ENCODE measurements around the gene KCNAB2. TPM values are rescaled to one million over a fixed set of nuclear protein-coding genes. Genes with fewer than 3 reads are reported as not detected.
"Not testable (repeated sequence)": the region's sequence is repeated elsewhere in the genome, so short reads cannot be mapped to it uniquely, and the experiment has no call there.

KCNAB2 gene
- total RNA-seq, 6 experiments from 2014 or later = 4.4 to 14.8 (median 6.9) TPM

DNA sequence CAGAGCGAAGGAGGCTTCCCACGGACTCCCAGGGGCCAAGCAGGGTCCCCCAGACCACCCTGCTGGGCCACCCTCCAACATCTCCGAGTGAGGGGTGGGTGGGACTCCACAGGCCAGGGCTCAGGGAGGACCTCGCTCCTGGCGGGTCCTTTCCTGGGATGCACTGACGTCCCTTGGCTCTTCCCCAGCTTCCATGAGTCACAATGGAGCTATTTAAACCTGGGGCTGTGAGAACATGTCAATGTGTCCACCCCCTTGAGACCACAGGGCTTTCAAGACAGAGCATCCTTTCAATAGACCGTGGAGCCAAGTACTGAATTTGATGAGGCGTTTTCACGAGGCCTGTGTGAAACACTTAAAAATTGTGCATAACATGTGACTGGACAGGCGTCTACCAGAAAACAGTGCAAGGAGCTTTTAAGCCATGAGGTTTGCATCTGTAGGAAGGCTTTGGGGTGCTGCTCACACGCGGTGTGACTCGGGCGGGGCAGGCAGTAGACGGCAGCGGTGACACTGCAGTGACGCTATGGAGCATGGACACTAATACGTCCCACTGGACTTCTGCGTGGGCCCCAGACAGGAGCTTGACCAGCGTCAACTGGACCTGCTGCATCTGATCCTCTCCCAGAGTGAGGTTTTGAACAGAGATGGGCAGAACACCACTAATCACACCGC, 29.4 kb upstream of the KCNAB2 start:
- Histone ChIP-seq H3K27me3 (no peaks in the 10 kb centered on the region), H3K4me3 (no peak overlapping the region), H3K4me1 (no peaks in the 10 kb centered on the region), H3K9me3 (no peaks in the 10 kb centered on the region), H3K36me3 (no peaks in the 10 kb centered on the region), H3K27ac (no peak overlapping the region)
- 60% methylated on average over 8 of the region's 21 CpGs for WGBS (ENCODE audit: insufficient coverage, low coverage, low lambda C conversion rate, missing lambda C conversion rate)
- ATAC-seq = no peak
- TF ChIP-seq, protein P1, sequence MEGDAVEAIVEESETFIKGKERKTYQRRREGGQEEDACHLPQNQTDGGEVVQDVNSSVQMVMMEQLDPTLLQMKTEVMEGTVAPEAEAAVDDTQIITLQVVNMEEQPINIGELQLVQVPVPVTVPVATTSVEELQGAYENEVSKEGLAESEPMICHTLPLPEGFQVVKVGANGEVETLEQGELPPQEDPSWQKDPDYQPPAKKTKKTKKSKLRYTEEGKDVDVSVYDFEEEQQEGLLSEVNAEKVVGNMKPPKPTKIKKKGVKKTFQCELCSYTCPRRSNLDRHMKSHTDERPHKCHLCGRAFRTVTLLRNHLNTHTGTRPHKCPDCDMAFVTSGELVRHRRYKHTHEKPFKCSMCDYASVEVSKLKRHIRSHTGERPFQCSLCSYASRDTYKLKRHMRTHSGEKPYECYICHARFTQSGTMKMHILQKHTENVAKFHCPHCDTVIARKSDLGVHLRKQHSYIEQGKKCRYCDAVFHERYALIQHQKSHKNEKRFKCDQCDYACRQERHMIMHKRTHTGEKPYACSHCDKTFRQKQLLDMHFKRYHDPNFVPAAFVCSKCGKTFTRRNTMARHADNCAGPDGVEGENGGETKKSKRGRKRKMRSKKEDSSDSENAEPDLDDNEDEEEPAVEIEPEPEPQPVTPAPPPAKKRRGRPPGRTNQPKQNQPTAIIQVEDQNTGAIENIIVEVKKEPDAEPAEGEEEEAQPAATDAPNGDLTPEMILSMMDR (IDR thresholded peaks at IDR 0.05) = no peak
- no peak for TF ChIP-seq POLR2A (IDR thresholded peaks at IDR 0.05)
- peak in 1 of 3 donors; percentile 25 for DNase-seq
- intact Hi-C loops (cut with DNase I) = no loop called here

DNA sequence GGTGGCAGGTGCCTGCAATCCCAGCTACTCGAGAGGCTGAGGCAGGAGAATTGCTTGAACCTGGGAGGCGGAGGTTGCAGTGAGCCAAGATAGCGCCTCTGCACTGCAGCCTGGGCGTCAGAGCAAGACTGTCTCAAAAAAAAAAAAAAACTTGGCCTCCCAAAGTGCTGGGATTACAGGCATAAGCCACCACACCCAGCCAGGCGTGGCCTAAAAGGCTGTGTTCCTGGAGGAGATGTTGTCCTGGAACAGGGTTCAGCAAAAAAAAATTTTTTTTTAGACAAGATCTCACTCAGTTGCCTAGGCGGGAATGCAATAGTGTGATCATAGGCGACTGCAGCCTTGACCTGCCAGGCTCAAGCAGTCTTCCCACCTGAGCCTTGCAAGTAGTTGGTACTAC, 28.0 kb upstream of the KCNAB2 start:
- DNase-seq; H3K9me3 ChIP-seq; intact Hi-C loops (cut with DNase I); H3K27me3 ChIP-seq; ATAC-seq; H3K36me3 ChIP-seq; H3K27ac ChIP-seq; H3K4me3 ChIP-seq; H3K4me1 ChIP-seq: not testable (repeated sequence)
- 73% methylated on average over 6 of the region's 7 CpGs for WGBS (ENCODE audit: insufficient coverage, low coverage, low lambda C conversion rate, missing lambda C conversion rate)

DNA sequence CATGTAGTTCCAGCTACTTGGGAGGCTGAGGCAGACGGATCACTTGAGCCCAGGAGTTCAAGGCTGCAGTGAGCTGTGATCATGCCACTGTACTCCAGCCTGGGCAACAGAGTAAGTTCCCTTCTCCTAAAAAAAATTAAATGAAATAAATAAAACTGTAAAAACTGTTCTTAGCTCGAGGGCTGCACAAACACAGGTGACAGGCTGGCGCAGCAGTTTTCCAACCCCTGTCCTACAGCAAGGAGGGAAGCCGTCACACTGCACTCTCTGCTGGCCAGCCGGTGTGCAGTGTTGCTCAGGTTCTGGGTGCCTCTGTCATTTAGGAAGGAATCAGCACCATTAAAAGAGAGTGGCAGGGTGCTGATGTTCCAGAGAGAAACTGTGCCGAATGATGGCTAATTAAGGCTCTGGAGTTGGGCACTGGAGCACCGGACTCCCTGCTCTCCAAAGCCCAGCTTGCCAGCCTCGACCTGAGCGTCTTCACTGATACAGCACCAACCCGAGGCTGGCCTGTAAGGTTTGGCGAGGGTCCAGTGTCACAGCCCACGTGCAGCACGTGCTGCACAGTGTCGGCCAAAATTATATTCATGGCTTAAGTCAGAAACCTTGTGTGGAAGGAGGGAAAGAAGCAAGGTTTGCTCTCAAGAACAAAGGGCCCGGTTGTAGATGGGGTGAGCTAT, 26.4 kb upstream of the KCNAB2 start:
- no peak for TF ChIP-seq POLR2A (IDR thresholded peaks at IDR 0.05)
- TF ChIP-seq, protein P1 (IDR thresholded peaks at IDR 0.05) = no peak
- no peaks in the 10 kb centered on the region for H3K27me3 ChIP-seq
- H3K36me3 ChIP-seq = no peaks in the 10 kb centered on the region
- no peaks in the 10 kb centered on the region for H3K9me3 ChIP-seq
- no peak for DNase-seq
- 55% methylated on average over 9 of the region's 15 CpGs for WGBS (ENCODE audit: insufficient coverage, low coverage, low lambda C conversion rate, missing lambda C conversion rate)
- H3K27ac ChIP-seq = no peak overlapping the region
- no peak for ATAC-seq
- intact Hi-C loops (cut with DNase I) = no loop called here
- no peaks in the 10 kb centered on the region for H3K4me1 ChIP-seq
- H3K4me3 ChIP-seq = no peak overlapping the region

DNA sequence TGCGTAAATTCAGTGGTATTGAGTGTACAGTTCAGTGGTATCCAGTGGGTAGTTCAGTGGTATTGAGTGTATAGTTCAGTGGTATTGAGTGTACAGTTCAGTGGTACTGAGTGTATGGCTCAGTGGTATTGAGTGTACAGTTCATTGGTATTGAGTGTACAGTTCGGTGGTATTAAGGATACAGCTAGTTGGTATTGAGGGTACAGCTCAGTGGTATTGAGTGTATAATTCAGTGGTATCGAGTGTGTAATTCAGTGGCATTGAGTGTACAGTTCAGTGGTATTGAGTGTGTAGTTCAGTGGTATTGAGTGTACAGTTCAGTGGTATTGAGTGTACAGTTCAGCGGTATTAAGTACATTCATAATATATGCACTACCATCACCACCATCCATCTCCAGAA, 23.5 kb upstream of the KCNAB2 start:
- Histone ChIP-seq H3K27me3 (no peaks in the 10 kb centered on the region), H3K36me3 (no peaks in the 10 kb centered on the region), H3K9me3 (no peaks in the 10 kb centered on the region), H3K4me3 (no peak overlapping the region), H3K27ac (no peak overlapping the region), H3K4me1 (no peaks in the 10 kb centered on the region)
- ATAC-seq = no peak
- intact Hi-C loops (cut with DNase I) = no loop called here
- TF ChIP-seq, protein P1 (IDR thresholded peaks at IDR 0.05) = no peak
- TF ChIP-seq POLR2A (IDR thresholded peaks at IDR 0.05) = no peak
- WGBS (ENCODE audit: insufficient coverage, low coverage, low lambda C conversion rate, missing lambda C conversion rate) = 74% methylated on average over 4 of the region's 4 CpGs
- DNase-seq = no peak

DNA sequence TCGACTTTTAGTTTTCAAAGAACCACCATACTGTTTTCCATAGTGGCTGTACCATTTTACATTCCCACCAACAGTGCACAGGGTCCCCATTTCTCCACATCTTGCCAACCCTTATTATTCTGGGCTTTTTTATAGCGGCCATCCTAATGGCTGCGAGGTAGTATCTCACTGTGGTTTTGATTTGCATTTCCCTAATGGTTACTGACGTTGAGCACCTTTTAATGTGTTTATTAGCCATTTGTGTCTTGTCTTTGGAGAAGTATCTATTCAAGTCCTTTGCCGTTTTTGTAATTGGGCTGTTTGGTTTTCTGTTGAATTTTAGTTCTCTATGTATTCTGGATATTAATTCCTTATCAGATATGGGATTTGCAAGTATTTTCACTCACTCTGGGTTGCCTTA, 22.3 kb upstream of the KCNAB2 start:
- Histone ChIP-seq H3K9me3 (no peaks in the 10 kb centered on the region), H3K27ac (no peak overlapping the region), H3K4me3 (no peak overlapping the region), H3K27me3 (no peaks in the 10 kb centered on the region), H3K36me3 (no peaks in the 10 kb centered on the region), H3K4me1 (no peaks in the 10 kb centered on the region)
- 70% methylated on average over 5 of the region's 5 CpGs for WGBS (ENCODE audit: insufficient coverage, low coverage, low lambda C conversion rate, missing lambda C conversion rate)
- no peak for ATAC-seq
- DNase-seq = no peak
- TF ChIP-seq POLR2A (IDR thresholded peaks at IDR 0.05) = no peak
- TF ChIP-seq, protein P1 (IDR thresholded peaks at IDR 0.05) = no peak
- intact Hi-C loops (cut with DNase I) = no loop called here

Data from right lobe of liver (tissue), 6 donors.